IPS-18a (cell line): ENCODE data around the gene HP1BP3.

Experiments
- H3K27ac ChIP-seq: one replicate; pipeline ENCODE4 v1.5.1; 2013; ENCODE audit warnings: low read length
- H3K27me3 ChIP-seq: one replicate; pipeline ENCODE4 v1.6.1; 2013; ENCODE audit warnings: mild to moderate bottlenecking, low read length; ENCODE audit not compliant: control insufficient read depth, insufficient read depth
- H3K36me3 ChIP-seq: one replicate; pipeline ENCODE4 v1.6.1; 2013; ENCODE audit warnings: low read depth, low read length; ENCODE audit not compliant: control insufficient read depth
- H3K4me1 ChIP-seq: one replicate; pipeline ENCODE4 v1.6.1; 2013; ENCODE audit warnings: low read depth, low read length; ENCODE audit not compliant: control insufficient read depth
- H3K4me3 ChIP-seq: one replicate; pipeline ENCODE4 v1.5.1; 2013; ENCODE audit warnings: low read length
- H3K9ac ChIP-seq: one replicate; pipeline ENCODE4 v1.6.1; 2013; ENCODE audit warnings: mild to moderate bottlenecking, low read length, moderate library complexity
- H3K9me3 ChIP-seq: one replicate; pipeline ENCODE4 v1.6.1; 2013; ENCODE audit warnings: low read depth, low read length; ENCODE audit not compliant: control insufficient read depth

HP1BP3 gene

DNA sequence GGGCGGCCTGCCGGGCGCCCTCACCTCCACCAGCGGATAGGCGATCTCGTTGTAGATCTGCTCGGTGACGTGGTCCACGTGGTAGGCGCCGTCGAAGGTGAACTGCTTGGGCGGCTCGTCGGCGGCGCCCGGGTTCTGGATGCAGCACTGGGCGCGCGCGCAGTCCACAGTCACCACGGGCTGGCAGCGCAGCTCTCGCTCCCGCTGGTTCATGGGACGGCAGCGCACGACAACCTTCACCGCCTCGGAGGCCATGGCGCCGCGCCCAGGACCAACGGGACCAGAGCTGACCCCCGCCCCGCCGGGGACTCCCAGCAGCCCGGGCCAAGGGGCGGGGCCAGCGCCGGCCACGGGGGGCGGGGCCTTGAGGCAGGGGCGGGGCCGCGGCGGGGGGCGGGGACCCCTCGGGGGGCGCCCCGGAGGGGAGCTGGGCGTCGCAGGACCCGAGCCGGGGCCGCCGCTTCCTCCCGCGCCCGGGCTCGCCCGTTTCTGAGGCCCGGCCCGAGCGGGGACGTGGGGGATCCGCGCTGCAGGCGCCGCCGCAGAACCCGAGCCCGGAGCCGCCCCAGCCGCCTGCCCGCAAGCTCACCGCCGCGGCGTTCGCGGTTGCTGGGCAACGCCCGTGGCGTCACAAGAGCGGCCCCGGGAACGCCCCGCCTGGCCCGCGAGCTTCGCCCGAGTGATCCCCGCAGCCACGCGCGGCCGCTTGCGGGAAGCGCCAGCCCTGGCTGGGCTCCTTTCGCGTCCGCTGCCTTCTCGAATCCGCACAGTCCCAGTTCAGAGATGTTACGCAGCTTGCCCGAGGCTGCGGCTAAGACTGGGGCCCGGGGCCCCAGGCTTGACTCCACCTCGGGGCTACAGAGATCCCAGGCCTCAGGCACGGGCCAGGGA is 69.4 kb downstream of the HP1BP3 start, which contains the start of gene KIF17:
Gene KIF17 (minus strand): TSS at position 556 of the 891 bp plus-strand sequence. CDS start 301 bp downstream, at position 255.
- Histone ChIP-seq H3K4me1 (no peaks in the 10 kb centered on the region), H3K9me3 (no peaks in the 10 kb centered on the region), H3K4me3 (peak within 1 kb of the TSS; percentile 61), H3K27me3 (peaks cover 30% of the 10 kb centered on the region), H3K9ac (no peak within 1 kb of the TSS), H3K27ac (no peak within 1 kb of the TSS), H3K36me3 (no peaks in the 10 kb centered on the region)

DNA sequence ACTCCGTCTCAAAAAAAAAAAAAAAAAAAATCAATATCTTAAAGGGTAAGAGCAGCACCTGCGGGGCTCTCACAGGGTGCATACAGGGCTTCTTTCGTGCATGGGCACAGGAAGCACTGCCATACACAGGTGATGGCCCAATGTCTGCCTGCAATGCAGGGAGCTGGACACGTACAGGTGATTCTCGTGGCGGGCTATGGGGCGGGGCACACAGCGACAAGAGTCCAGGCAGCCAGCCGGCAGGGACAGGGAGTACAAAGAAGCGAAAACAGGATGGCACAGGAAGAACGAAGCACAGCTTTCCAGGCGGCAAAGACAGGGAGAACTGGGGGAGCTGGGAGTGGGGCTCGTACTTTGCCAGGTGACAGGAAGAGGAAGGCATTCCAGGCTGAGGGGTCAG is 70.9 kb downstream of the HP1BP3 start:
- Histone ChIP-seq H3K4me1 (no peaks in the 10 kb centered on the region), H3K27me3 (peaks cover 30% of the 10 kb centered on the region), H3K36me3 (no peaks in the 10 kb centered on the region), H3K9ac (no peak overlapping the region), H3K4me3 (no peak overlapping the region), H3K27ac (no peak overlapping the region), H3K9me3 (no peaks in the 10 kb centered on the region)

DNA sequence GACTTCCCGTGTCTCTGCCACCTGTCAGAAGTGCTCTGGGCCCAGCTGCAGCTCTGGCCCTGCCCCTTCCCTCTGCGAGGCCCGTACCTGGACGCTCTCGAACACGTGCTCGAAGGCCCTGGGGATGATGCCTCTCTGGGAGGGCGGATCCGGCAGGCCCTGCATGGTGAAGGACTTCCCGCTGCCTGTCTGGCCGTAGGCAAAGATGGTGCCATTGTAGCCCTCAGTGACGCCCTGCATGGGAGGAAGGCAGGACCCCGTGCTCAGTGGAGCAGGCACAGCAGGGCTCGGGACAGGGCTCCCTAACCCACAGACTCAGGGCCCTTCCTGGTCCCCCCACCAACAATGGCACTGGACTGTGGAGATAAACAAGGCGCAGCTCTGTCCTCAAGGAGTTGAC is 71.7 kb downstream of the HP1BP3 start:
- peaks cover 30% of the 10 kb centered on the region for H3K27me3 ChIP-seq
- no peaks in the 10 kb centered on the region for H3K36me3 ChIP-seq
- no peaks in the 10 kb centered on the region for H3K4me1 ChIP-seq
- H3K9ac ChIP-seq = no peak overlapping the region
- no peak overlapping the region for H3K27ac ChIP-seq
- H3K9me3 ChIP-seq = no peaks in the 10 kb centered on the region
- H3K4me3 ChIP-seq = no peak overlapping the region

DNA sequence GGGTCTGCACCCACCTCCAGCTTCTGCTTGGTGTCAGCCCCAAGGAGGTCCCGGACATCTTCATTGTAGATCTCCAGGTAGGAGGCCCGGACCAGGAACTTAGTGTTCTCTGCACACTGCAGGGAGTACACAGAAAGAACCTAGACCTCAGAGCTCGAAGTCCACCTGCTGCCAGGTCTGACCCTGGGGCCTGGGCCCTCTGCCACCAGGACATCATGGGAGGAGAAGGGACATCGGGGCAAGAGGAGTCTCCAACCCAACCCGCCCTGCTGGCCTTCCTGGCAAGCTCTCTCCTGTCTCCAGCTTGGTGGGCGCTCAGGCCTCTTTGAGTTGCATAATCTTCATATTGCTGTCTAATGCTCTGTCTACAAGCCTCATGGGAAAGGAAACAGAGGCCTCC is 73.7 kb downstream of the HP1BP3 start:
- no peaks in the 10 kb centered on the region for H3K4me1 ChIP-seq
- H3K36me3 ChIP-seq = peaks cover 6% of the 10 kb centered on the region
- H3K4me3 ChIP-seq = no peak overlapping the region
- H3K9ac ChIP-seq = no peak overlapping the region
- no peaks in the 10 kb centered on the region for H3K9me3 ChIP-seq
- H3K27me3 ChIP-seq = peaks cover 16% of the 10 kb centered on the region
- H3K27ac ChIP-seq = no peak overlapping the region

DNA sequence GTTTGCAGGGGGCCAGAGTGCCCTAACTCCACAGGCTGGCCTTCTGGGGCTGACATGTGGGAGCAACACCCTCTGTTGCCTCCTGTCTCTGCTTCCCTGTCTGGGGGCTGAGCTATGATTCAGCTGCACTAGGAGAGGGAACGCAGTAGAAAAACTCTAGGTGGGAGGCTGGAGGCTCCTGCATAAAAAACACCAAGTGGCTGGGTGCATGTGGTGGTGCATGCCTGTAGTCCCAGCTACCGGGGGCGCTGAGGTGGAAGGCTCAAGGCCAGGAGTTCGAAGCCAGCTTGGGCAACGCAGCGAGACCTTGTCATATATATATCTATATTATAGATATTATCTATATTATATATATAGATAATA is 74.9 kb downstream of the HP1BP3 start:
- Histone ChIP-seq H3K27me3 (peaks cover 11% of the 10 kb centered on the region), H3K9me3 (no peaks in the 10 kb centered on the region), H3K9ac (no peak overlapping the region)

DNA sequence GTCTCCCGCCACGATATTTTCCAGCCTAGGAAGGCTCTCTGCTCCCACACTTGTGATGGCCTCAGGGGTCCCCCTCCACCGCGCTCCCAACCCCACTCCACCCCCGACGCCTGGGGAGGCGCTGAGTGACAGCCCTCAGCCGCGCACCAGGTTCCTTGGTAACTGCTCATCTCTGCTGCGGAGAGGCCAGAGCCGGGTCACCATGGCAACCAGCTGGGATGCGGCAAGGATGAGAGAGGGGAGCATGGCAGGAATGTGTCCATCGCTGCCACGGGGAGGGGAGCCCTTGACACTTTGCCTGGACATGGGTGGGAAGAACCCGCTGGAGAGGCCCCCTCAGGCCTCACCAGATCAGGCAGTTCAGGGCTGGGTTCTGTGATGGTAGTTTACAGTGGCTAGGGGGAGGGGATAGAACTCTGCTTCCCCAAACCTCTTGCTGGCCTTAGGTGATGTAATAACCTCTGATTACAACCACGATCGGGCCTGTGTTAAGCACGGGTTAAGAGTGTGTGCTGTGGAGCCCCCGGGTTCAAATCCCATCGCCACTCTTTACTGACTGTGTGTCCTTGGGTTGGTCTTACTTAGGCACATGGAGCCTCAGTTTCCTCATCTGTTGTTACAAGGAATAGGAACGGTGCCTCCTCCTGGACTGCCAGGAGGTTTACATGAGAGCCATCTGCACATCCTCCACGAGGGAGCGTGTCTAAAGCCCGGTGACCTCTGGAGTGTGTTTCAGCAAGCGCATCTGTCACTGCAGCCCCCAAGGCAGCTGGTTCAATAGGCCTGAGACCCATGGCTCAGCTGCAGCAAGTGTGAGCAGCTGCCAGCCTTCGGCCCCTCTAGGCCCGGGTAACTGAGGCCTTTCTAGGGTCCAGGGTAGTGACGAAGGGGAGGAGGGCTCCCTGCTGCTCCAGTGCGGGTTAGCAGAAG is 75.6 kb downstream of the HP1BP3 start:
- H3K9ac ChIP-seq = no peak overlapping the region
- no peak overlapping the region for H3K4me3 ChIP-seq
- no peak overlapping the region for H3K27ac ChIP-seq
- H3K4me1 ChIP-seq = no peaks in the 10 kb centered on the region
- no peaks in the 10 kb centered on the region for H3K9me3 ChIP-seq
- peaks cover 6% of the 10 kb centered on the region for H3K36me3 ChIP-seq
- H3K27me3 ChIP-seq = peaks cover 4% of the 10 kb centered on the region

More for the DNA sequence above, 74.9 kb downstream of the HP1BP3 start:
- no peak overlapping the region for H3K4me3 ChIP-seq
- peaks cover 6% of the 10 kb centered on the region for H3K36me3 ChIP-seq
- no peak overlapping the region for H3K27ac ChIP-seq
- H3K4me1 ChIP-seq = no peaks in the 10 kb centered on the region

DNA sequence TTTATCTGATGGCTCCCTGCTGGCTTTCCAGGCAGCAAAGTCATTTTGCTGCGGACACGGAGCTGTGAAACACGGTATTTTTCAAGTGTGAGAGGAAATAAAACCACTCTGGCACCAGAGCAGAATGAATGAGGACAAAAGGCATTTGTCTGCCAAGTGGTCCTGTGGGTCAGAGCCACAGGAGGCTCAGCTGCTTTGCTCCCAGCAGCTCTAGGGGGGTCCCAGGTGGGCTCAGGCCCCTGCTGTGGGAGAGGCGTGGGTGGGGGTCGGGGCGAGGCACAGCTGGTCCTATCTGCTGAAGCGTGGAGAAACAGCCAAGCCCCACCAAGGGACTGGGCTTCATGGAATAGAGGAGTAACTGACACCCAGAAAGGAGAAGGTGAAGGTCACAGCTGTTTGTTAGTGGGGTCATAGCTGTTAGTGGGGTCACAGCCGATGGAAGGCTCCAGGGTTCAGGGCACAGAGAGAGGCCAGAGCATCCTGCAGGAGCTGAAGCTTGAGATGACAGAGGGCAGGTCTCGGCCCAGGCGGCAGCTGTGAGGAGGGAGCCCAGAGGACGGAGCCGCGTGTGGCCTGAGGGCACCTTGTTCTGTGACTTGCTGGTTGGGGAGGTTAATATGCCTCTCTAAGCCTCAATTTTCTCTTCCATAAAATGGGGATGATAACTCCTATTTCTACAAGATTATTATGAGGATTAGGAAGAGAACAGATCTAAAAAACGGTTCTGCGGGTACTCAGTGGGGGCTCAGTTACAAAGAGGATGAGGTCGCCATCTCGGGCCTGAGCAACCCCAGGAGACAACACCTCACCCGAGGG is 76.4 kb downstream of the HP1BP3 start:
- Histone ChIP-seq H3K4me1 (no peaks in the 10 kb centered on the region), H3K27ac (no peak overlapping the region), H3K4me3 (no peak overlapping the region), H3K9ac (no peak overlapping the region), H3K9me3 (no peaks in the 10 kb centered on the region), H3K36me3 (peaks cover 6% of the 10 kb centered on the region), H3K27me3 (no peaks in the 10 kb centered on the region)

DNA sequence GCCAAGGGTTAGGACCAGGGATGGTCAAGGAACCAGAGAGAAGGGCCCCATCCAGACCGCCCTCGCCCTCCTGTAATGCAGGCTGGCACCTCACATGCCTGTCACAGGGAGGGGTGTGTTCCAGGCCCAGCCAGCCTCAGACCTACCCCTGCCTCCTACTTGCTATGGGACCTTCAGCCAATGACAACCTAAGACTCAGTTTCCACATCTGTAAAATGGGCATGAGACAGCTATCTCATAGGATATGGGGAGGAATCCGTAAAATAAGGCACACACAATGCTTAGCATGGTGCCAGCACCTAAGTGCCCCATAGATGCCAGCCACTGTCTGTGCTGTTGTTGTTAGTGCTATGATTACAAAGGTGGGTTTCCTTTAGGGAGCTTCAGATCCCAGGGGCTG is 77.2 kb downstream of the HP1BP3 start:
- Histone ChIP-seq H3K27me3 (no peaks in the 10 kb centered on the region), H3K36me3 (peaks cover 6% of the 10 kb centered on the region), H3K27ac (no peak overlapping the region), H3K4me1 (no peaks in the 10 kb centered on the region), H3K9me3 (no peaks in the 10 kb centered on the region), H3K9ac (no peak overlapping the region), H3K4me3 (no peak overlapping the region)

DNA sequence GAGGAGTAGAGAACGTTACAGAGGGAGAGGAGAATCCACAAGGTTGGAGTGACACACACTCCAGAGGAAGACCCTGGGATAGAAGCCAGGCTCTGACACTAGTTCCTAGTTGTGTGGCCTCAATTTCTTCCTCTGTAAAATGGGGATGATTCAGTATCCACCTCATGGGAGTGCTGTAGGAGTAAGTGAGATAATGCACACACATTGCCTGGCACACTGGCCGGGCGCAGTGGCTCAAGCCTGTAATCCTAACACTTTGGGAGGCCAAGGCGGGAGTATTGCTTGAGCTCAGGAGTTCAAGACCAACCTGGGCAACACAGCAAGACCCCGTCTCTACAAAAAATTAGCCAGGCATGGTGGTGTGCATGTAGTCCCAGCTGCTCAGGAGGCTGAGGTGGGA is 78.2 kb downstream of the HP1BP3 start:
- no peaks in the 10 kb centered on the region for H3K4me1 ChIP-seq
- H3K27ac ChIP-seq = no peak overlapping the region
- no peak overlapping the region for H3K4me3 ChIP-seq
- peaks cover 6% of the 10 kb centered on the region for H3K36me3 ChIP-seq
- no peaks in the 10 kb centered on the region for H3K9me3 ChIP-seq
- no peak overlapping the region for H3K9ac ChIP-seq
- H3K27me3 ChIP-seq = no peaks in the 10 kb centered on the region

DNA sequence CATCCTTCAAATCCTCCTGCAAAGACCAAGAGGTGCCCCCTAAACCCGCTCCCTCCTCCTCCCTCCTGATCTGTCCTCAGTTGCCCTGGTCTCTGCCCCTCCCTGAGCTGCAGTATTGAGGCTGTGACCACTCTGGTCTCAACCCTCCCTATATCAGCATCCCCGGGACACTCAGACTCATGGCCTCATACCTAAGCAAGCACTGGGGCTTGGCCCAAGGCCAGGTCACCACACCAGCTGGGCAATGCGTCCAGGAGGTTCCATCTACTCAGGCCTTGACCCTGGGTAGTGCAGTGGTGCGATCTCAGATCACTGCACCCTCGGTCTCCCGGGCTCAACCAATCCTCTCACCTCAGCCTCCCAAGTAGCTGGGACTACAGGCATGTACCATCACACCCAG is 79.0 kb downstream of the HP1BP3 start:
- no peaks in the 10 kb centered on the region for H3K4me1 ChIP-seq
- H3K27me3 ChIP-seq = no peaks in the 10 kb centered on the region
- no peak overlapping the region for H3K27ac ChIP-seq
- H3K9me3 ChIP-seq = no peaks in the 10 kb centered on the region
- no peak overlapping the region for H3K9ac ChIP-seq
- peaks cover 6% of the 10 kb centered on the region for H3K36me3 ChIP-seq
- no peak overlapping the region for H3K4me3 ChIP-seq

DNA sequence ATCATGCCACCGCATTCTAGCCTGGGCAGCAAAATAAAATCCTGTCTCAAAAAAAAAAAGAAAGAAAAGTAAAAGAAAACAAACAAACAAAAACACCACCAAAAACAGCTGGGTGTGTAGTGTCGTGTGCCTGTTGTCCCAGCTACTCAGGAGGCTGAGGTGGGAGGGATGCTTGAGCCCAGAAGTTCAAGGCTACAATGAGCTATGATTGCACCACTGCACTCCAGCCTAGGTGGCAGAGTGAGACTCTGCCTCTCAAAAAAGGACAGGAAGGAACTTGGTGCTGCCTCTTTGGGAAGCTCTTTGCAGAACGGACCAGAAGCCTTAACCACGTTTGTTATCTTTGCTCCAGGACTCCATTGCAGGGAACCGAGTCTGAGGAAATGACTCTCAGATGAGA is 80.3 kb downstream of the HP1BP3 start:
- no peaks in the 10 kb centered on the region for H3K27me3 ChIP-seq

More for the DNA sequence above, 80.3 kb downstream of the HP1BP3 start:
- peaks cover 6% of the 10 kb centered on the region for H3K36me3 ChIP-seq
- no peaks in the 10 kb centered on the region for H3K9me3 ChIP-seq
- no peak overlapping the region for H3K9ac ChIP-seq
- no peaks in the 10 kb centered on the region for H3K4me1 ChIP-seq
- H3K27ac ChIP-seq = no peak overlapping the region
- no peak overlapping the region for H3K4me3 ChIP-seq
